OCI-M1 (cell line): ENCODE results near the gene MAP4K1.
"Not testable (repeated sequence)": the region's sequence is repeated elsewhere in the genome, so short reads cannot be mapped to it uniquely, and the experiment has no call there.

ENCODE experiments used
- DNase-seq: peaks from one replicate; lab custom pipeline; 2025; lab: John Stamatoyannopoulos, UW

Gene MAP4K1

DNA sequence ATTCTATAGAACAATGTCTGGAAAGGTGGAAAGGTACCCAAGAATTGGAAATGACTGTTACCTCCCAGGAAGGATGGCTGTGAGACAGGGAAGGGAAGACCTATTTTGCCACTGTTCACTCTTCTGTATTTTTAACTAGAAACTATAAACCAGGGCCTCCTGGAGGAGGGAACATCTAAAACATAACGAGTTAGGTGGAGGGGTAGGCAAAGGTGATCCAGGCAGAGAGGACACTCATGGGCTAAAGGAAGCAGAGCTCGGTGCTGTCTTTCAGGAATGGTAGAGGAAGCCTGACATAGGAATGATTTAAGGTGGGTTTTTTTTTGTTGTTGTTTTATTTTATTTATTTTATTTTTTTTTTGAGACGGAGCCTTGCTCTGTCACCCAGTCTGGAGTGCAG lies 7.1 kb upstream of the MAP4K1 start:
- DNase-seq: no peak

GRCh38 chr19:38619361-38620174 lies 1.8 kb upstream of the MAP4K1 start:
- peak; percentile 24 for DNase-seq

- DNase-seq: peak; percentile 100
Measured at GRCh38 chr19:38618590-38619360, 1.0 kb upstream of the MAP4K1 start, which contains the start of gene EIF3K. EIF3K (plus strand) TSS chr19:38619188; CDS start chr19:38619269, 81 bp downstream.

DNA sequence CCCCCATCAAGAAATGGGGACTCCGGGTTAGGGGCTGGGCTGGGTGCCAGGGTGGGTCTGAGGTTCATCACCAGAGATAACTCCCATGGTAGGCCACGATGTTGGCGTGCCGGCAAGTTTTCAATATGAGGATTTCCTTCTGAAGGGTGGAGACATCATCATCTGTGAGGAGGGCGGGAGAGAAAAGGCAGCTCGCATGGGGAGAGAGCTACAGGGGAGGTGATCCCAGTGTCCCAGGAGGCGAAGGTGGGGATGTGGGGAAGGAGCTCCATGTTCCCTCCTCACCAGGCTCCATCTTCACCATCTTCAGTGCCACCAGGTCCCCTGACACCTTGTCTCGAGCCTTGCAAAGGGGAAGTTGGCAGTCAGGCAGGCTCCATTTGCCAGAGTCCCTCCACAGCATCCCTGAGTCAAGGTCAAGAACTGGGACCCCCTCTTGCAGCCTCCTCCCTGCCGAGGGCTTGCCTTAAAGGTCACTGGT lies 430 bp downstream of the MAP4K1 start:
- no peak for DNase-seq

- no peak for DNase-seq
Measured at GRCh38 chr19:38616265-38616664, 1.5 kb downstream of the MAP4K1 start.

- no peak for DNase-seq
Measured at GRCh38 chr19:38615007-38615581, 2.7 kb downstream of the MAP4K1 start.

- no peak for DNase-seq
Measured at GRCh38 chr19:38614289-38614688, 3.5 kb downstream of the MAP4K1 start.

- no peak for DNase-seq
Measured at GRCh38 chr19:38606131-38606530, 11.6 kb downstream of the MAP4K1 start.

- DNase-seq: not testable (repeated sequence)
Measured at GRCh38 chr19:38602856-38603255, 14.9 kb downstream of the MAP4K1 start.

- DNase-seq: no peak
Measured at GRCh38 chr19:38599722-38600121, 18.0 kb downstream of the MAP4K1 start.

- no peak for DNase-seq
Measured at GRCh38 chr19:38597075-38597474, 20.7 kb downstream of the MAP4K1 start.

GRCh38 chr19:38596057-38596981 lies 21.4 kb downstream of the MAP4K1 start:
- DNase-seq: no peak

DNA sequence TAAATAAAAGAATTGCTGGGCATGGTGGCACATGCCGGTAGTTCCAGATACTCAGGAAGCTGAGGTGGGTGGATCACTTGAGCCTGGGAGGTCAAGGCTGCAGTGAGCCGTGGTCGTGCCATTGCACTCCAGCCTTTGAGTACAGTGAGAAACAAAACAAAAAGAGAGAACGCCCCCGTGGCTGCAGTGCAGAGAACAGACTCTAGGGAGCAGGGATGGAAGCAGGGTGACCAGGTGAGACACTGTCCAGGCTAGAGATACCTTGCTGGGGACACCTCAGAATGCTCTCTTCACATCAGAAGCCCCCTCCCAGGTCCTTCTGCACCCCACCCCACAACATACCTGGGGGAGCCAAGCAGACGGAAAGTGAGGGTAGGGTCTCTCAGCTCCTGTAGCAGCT lies 24.8 kb downstream of the MAP4K1 start:
- DNase-seq: no peak

DNA sequence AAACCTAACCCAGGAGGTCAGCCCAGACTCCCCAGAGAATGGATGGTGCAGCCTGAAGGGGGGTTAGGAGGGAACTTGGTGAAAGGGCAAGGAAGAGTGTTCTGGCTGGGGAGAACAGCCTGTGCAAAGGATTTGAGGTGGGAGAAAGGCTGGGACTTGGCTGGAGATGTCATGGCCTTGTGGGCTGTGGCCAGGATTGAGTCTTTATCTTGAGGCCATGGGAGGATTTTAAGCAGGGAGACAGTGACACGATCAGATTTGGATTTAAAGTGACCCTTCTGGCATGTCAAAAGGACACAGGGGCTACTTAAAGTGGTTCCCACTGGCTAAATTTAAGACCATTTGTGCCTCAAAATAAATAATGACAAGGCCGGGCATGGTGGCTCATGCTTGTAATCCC lies 29.7 kb downstream of the MAP4K1 start:
- no peak for DNase-seq

DNA sequence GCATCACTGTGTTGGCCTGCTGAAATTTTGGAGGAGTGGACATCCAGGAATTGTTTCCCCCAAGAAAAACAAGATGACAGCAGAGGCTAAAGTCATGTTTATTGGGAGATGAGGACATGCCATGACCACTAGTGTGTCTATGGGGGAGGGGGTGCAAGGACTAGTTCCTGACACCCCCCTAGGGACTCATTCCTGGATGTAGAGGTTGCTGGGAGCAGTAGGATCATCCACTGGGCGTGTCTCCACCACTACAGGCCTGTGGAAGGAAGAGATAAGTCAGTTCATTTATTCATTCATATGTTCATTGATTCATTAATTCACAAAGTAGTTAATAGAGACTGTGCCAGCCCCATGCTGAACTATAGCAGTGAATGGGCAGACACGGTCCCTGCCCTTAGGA lies 30.2 kb downstream of the MAP4K1 start:
- DNase-seq: no peak

- DNase-seq: no peak
Measured at GRCh38 chr19:38583985-38584305, 33.8 kb downstream of the MAP4K1 start.

GRCh38 chr19:38583219-38583984 lies 34.4 kb downstream of the MAP4K1 start:
- DNase-seq: no peak

- DNase-seq: no peak
Measured at GRCh38 chr19:38580080-38580479, 37.7 kb downstream of the MAP4K1 start.

DNA sequence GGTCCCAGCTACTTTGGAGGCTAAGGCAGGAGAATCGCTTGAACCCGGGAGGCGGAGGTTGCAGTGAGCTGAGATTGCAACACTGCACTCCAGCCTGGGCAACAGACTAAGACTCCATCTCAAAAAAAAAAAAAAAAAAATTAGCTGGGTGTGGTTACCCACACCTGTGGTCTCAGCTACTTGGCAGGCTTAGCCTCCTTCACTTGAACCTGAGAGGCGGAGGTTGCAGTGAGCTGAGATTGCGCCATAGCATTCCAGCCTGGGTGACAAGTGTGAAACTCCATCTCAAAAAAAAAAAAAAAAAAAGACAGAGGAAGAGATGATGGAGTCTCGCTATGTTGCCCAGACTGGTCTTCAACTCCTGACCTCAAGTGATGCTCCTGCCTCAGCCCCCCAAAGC lies 38.4 kb downstream of the MAP4K1 start:
- DNase-seq: not testable (repeated sequence)

GRCh38 chr19:38577826-38578225 lies 39.9 kb downstream of the MAP4K1 start:
- DNase-seq: no peak

DNA sequence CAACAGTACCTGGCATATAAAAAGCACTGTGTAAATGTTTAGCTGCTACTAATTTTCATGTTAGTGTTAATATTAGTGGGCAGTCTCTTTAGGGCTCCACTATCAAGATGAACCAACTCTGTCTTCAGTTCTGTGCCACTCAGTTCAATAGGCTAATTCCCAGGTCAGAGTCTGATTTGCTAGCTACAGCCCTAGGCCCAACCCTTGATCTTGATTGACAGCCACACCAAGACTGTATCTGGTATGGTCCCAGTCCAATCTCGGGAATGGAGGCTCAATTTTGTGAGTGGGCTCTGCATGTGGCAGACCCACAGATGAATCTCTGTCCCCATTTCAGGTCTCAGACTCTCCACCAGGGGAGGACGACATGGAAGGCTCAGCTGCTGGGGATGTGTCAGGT lies 46.1 kb downstream of the MAP4K1 start:
- no peak for DNase-seq
